Endothelial cell of umbilical vein (primary cell): ENCODE results near the gene FEM1C.

Source experiments
- CTCF ChIP-seq, 2 donors: IDR thresholded peaks; 1 replicate in 1 of 2; 2 replicates in 1 of 2; pipeline ENCODE4 v1.5.1; 2011; ENCODE audit warnings: low read length in 2 of 2, mild to moderate bottlenecking in 2 of 2, moderate library complexity in 2 of 2, control low read depth in 1 of 2, inconsistent platforms in 1 of 2, low read depth in 1 of 2; ENCODE audit not compliant: insufficient read depth in 1 of 2; ENCODE audit errors: extremely low read depth in 1 of 2
- EZH2 ChIP-seq: IDR thresholded peaks from 2 replicates; pipeline ENCODE4 v1.6.1; 2012; ENCODE audit warnings: borderline replicate concordance, low read depth, mild to moderate bottlenecking, moderate library complexity, low read length, inconsistent platforms; ENCODE audit not compliant: severe bottlenecking
- FOS ChIP-seq: IDR thresholded peaks from 2 replicates; pipeline ENCODE4 v1.6.1; 2011; ENCODE audit warnings: mild to moderate bottlenecking, low read length, moderate library complexity, borderline replicate concordance; ENCODE audit not compliant: insufficient read depth
- GATA2 ChIP-seq: IDR thresholded peaks from 2 replicates; pipeline ENCODE4 v1.7.0; 2011; ENCODE audit warnings: low read depth, mild to moderate bottlenecking, moderate library complexity, mixed read lengths, low read length; ENCODE audit not compliant: insufficient read length, insufficient read depth
- JUN ChIP-seq: IDR thresholded peaks from 2 replicates; pipeline ENCODE4 v1.6.1; 2011; ENCODE audit warnings: borderline replicate concordance, low read depth; ENCODE audit not compliant: insufficient read length, insufficient read depth
- MYC ChIP-seq: IDR thresholded peaks from one replicate; pipeline ENCODE4 v1.6.1; 2011; ENCODE audit warnings: mild to moderate bottlenecking, low read depth, low read length
- POLR2A ChIP-seq: IDR thresholded peaks from 2 replicates; pipeline ENCODE4 v1.6.1; 2012; ENCODE audit warnings: low read depth, mild to moderate bottlenecking, control low read depth, low read length
- POLR2AphosphoS5 ChIP-seq: IDR thresholded peaks from 2 replicates; pipeline ENCODE4 v1.6.1; 2012; ENCODE audit warnings: low read depth, mild to moderate bottlenecking, control low read depth, low read length, moderate library complexity; ENCODE audit not compliant: insufficient read depth
- TF ChIP-seq, protein P1 (sequence below): IDR thresholded peaks from 2 replicates; pipeline ENCODE4 v1.6.1; 2011; ENCODE audit not compliant: insufficient read depth, insufficient read length

DNA sequence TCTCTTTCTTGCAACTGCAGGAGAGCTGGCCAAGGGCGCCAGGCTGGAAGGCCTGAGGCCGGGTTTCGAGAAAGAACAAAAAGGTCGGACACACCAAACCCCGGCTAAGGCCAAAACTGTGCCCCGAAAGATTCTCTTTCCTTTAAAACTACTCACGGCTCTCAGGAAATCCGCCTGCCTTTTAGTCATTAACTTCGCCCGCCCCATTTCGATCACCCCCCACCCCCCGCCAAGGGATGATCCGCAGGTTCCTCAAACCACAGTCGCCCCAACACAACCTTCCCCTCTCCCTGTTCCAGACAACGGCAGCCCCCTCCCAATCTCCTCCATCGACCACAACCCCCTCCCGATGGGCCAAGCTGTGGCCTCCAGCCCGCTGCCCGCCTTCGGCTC is 536 bp downstream of the FEM1C start:
- TF ChIP-seq CTCF (IDR thresholded peaks at IDR 0.05; ENCODE audit: extremely low read depth in 1 of 2, insufficient read depth in 1 of 2, low read depth in 1 of 2, low read length in 2 of 2): no peak
- no peak for TF ChIP-seq FOS
- TF ChIP-seq EZH2: no peak
- peak; percentile 33 for TF ChIP-seq POLR2A
- no peak for TF ChIP-seq MYC
- TF ChIP-seq POLR2AphosphoS5: no peak
- TF ChIP-seq, protein P1, sequence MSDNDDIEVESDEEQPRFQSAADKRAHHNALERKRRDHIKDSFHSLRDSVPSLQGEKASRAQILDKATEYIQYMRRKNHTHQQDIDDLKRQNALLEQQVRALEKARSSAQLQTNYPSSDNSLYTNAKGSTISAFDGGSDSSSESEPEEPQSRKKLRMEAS: no peak
- no peak for TF ChIP-seq GATA2
- no peak for TF ChIP-seq JUN
